NCI-H1105 (cell line): Measurements from ENCODE around the gene NXF1.
"Not testable (repeated sequence)": the region's sequence is repeated elsewhere in the genome, so short reads cannot be mapped to it uniquely, and the experiment has no call there.

Source experiments
- DNase-seq: peaks from one replicate; lab custom pipeline; 2025; lab: John Stamatoyannopoulos, UW

Gene NXF1

GRCh38 chr11:62805076-62805892, at the start of gene NXF1:
TSS of gene NXF1 (minus strand) at chr11:62805440. CDS start at chr11:62805356, 84 bp downstream.
- peak; percentile 95 for DNase-seq

DNA sequence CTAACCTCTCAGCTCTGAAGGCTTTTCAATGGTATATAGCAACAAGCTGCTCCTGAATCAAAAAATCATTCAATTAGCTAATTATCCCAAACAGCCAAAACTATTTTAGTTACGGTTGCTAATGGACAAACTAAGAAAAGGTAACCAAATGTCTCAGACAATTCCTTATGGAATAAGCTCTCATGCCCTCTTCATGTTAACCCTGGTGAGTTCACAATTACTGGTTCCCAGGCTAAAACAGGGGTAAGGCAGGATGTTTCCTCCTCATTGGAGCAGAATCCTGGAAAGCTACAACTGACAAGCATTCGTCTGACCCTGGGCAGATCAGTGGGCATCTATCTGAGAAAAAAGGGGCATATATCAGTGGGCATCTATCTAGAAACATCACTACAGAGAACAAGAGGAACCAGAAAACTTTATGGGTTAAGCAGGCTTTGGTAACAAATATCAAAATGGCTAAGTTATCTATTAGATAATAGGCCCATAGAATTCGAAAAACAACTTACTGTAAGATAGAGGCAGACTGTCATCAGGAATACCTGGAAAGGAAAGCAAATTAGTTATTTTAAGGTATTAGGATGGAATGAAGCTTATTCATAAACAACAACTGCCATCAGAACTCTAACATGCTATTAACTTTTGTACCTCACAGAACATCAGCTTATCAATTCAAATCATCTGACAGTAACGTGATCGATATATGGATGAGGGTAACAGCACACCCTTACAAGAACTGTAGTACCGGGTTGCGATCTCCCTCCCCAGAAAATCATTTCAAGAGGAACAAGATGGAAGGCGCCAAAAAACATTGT, 49.0 kb upstream of the NXF1 start:
- no peak for DNase-seq

- DNase-seq, result no peak
Observed at GRCh38 chr11:62853279-62853965, 48.2 kb upstream of the NXF1 start.

GRCh38 chr11:62852523-62853188, 47.4 kb upstream of the NXF1 start:
- no peak for DNase-seq

GRCh38 chr11:62851807-62852522, 46.7 kb upstream of the NXF1 start:
- DNase-seq, result no peak

GRCh38 chr11:62850911-62851806, 45.9 kb upstream of the NXF1 start:
- peak; percentile 8 for DNase-seq

DNA sequence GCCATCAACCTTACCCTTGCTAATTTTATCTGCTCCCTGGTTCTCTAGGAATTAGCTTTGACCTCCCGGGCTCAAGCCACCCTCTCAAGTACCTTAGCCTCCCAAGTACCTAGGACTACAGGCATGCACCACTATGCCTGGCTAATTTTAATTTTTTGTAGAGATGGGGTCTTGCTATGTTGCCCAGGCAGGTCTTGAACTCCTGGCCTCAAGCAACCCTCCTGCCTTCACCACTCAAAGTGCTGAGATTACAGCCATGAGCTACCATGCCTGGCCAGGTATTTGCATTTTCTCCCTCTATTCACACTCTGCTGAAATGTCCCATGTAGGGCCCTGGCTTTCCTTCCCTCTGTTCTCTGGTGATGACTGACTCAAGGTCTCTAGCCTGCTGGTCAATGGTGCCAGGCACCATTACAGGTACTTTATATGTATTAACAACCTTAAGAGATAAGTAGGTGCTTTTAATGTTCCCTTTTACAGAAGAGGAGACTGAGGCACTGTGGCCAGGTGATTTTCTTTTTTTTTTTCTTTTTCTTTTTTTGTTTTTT, 42.6 kb upstream of the NXF1 start:
- no peak for DNase-seq

DNA sequence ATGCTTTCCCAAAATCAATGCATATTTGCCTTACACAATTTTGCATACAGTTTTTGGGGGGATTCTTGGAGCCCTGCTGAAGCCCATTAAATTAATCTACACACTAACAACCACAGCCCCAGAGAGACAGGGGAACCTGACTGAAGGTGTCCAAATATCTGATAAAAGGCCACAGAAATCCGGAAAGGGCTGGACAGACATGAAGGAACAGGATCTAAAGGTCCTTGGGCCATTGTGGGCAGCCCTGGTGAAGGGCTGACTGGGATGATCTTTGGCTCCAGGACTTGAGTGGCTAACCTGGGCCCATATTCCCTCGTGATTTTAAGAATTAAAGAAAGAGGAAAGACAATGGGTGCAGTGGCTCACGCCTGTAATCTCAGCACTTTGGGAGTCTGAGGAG, 40.9 kb upstream of the NXF1 start:
- DNase-seq, result no peak

GRCh38 chr11:62844154-62844553, 38.9 kb upstream of the NXF1 start:
- DNase-seq, result no peak

DNA sequence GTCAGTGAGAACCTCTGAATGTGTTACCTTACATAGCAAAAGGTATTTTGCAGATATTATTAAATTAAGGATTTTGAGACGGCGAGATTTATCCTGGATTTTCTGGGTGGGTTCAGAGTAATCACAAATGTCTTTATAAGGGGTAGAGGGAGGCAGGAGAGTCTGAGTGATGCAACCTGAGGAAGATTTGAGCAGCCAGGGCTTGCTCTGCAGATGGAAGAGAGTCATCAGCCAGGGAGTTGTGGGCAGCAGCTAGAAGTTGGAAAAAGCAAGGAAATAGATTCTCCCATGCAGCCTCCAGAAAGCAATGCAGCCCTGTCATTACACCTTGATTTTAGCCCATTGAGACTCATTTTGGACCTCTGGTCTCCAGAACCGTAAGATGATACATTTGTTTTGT, 38.2 kb upstream of the NXF1 start:
- DNase-seq, result no peak

DNA sequence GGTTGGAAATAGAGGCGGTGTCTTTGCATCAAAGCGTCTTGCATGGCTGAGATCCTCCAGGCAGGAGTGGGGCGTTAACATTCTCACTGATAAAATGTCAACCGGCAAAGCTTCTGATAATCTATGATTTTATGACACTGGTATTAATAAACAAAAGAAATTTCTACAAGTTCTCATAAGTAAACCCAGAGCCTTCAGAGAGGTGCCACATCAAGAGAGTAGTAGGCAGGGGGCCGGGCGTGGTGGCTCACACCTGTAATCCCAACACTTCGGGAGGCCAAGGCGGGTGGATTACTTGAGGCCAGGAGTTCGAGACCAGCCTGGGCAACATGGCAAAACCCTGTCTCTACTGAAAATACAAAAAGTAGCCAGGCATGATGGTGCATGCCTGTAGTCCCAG, 37.7 kb upstream of the NXF1 start:
- not testable (repeated sequence) for DNase-seq

- DNase-seq, result no peak
Observed at GRCh38 chr11:62842171-62842741, 37.0 kb upstream of the NXF1 start.

DNA sequence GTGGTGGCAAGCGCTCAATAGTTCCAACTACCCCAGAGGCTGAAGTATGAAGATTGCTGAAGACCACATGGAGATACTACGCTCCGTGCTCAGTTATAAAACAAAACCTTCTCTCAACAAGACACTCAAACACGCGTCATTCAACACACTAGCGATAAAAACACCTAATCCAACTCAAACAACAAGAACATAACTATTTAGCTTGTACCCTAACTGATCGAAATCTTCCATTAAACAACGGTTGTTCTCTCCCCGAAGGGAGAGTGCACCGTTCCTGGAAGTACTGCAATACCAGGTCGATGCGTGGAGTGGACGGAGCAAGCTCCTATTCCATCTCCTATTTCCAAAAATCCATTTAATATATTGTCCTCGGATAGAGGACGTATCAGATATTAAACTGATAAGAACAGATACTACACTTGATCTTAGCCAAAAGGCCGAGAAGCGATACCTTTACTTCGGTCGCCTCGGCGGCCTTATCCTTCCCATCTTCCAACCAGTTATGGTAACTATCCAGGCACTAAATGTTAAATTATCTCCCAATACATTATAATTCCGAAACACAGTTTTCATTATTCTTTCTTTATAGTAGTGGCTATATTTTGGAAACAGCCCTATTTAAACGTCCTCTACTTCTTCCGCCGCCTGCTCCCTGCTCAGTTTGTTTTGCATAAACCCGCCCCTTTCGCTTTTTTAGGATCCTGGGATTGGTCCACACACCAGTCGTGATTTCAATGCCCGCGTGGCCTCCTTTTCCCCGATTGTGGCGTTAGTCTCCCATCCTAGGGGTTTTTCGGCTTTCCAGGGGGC, 36.3 kb upstream of the NXF1 start:
- peak; percentile 96 for DNase-seq

DNA sequence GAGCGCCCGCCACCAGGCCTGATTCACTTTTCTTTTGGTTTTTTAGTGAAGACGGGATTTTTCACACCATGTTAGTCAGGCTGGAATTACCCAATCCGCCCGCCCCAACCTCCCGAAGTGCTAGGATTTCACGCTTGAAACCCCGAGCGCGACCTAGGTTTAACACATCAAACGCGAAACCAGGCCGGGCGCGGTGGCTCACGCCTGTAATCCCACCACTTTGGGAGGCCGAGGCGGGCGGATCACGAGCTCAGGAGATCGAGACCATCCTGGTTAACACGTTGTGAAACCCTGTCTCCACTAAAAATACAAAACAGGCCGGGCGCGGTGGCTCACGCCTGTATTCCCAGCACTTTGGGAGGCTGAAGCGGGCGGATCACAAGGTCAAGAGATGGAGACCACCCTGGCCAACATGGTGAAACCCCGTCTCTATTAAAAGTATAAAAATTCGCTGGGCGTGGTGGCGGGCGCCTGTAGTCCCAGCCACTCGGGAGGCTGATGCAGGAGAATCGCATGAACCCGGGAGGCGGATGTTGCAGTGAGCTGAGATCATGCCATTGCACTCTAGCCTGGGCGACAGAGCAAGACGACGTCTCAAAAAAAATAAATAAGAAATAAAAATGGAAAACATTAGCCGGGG, 35.6 kb upstream of the NXF1 start:
- peak; percentile 55 for DNase-seq

DNA sequence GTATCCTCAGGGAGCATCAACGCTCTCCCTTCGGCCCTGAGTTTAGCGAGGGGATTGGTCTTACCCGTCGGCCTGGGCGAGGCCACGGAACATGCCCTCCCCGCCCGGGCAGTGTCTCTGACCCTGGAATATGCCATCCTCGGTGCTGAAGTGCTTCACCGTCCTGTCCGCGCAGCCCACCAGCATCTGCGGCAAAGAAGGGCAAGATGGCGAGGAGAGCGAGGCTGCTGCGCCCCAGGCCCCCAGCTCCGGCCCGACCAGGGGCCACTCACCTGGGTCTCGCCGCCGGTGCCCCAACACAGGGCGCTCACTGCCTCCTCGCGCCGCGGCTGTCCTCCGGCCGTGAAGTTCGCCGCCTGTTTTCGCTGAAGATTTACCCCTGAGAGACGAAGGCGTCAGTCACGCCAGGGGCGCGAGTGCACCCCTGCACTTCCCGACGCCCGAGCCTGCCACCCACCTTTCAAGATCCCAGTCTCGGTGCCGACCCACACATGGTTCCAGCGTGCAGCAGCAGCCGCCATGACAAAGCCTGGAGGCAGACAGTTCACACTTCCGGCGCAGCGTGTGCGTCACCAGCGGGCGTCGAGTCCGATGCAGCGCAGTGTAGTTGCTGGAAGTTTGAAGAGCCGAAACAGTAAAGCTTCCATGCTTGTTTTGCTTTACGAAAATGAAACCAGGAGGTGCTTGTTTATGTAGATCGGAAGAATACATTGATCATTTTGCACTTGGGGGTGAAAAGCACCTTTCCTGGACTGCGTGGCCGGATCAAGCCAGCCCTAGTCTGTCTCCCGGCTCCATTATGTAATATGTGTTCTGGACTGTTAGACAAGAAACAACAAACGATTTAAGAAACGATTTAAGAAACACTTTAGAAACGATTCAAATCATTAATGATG, 34.1 kb upstream of the NXF1 start, which contains the start of gene WDR74:
WDR74 (minus strand) TSS at position 541 of the 896 bp plus-strand sequence; CDS start at position 521, 20 bp downstream.
- DNase-seq, result peak; percentile 84

- no peak for DNase-seq
Observed at GRCh38 chr11:62835336-62835735, 30.1 kb upstream of the NXF1 start.
